Pancreas (tissue), 10 donors: ENCODE results near the gene MBOAT2. TPM values are rescaled to one million over a fixed set of nuclear protein-coding genes. Genes with fewer than 3 reads are reported as not detected.

Experiments used
- ATAC-seq, 4 donors: fragments of 200-7000 bp; cut with Tn5 transposase; one replicate each; pipeline versions ENCODE4 v1.8.0 to v1.9.1; 2020; ENCODE audit warnings: mild to moderate bottlenecking in 4 of 4, moderate library complexity in 4 of 4
- DNase-seq, 6 donors: peaks; one replicate each; pipeline ENCODE4 v3.0.0-alpha.2; 2020
- FAIRE-seq: peaks from 2 replicates; lab custom pipeline; 2012; peaks lifted over from hg19 to GRCh38; lab: Jason Lieb, UNC
- H3K27ac ChIP-seq, 4 donors: fragments of 200-600 bp; sonication (generic); 1 replicate in 3 of 4; 2 replicates in 1 of 4; pipeline versions ENCODE4 v1.5.0 to v1.8.0; 2020
- H3K27me3 ChIP-seq, 4 donors: fragments of 200-600 bp; one replicate each; pipeline ENCODE4 v1.8.0; 2021
- H3K36me3 ChIP-seq, 3 donors: fragments of 200-600 bp; sonication (generic) in 1 of 3; one replicate each; pipeline versions ENCODE4 v1.5.0 to v1.8.0; 2020 to 2021
- H3K4me1 ChIP-seq, 3 donors: fragments of 200-600 bp; one replicate each; pipeline ENCODE4 v1.8.0; 2021
- H3K4me3 ChIP-seq, 4 donors: fragments of 200-600 bp; sonication (generic) in 2 of 4; one replicate each; pipeline versions ENCODE4 v1.5.0 to v1.8.0; 2020 to 2021
- H3K9me3 ChIP-seq, 4 donors: fragments of 200-600 bp; one replicate each; pipeline ENCODE4 v1.8.0; 2021
- WGBS, 2 donors: extraction: QIAGEN DNeasy Blood & Tissue Kit; methylation state at CpG; one replicate each; pipeline ENCODE4 v1.1.7; 2013; 5-methylcytosine and 5-hydroxymethylcytosine counted together
- intact Hi-C, 3 donors: fragments of 100-400 bp; cut with DNase I; formaldehyde crosslinking; loops; one replicate each; pipeline versions ENCODE4 v1.11.1 to v1.14.2; 2022
- polyA plus RNA-seq, 2 donors: library from polyadenylated mRNA; stranded (reverse); fragments of 200-250 nt; gene quantifications; one replicate each; pipeline ENCODE4 v1.2.3, GENCODE V29; 2013
- total RNA-seq, 6 donors: library from RNA; stranded (reverse); fragmentation: NEBNext Ultra II Directional in 4 of 6; extraction: Animal tissue kit (Norgen Biotek cat#: 25700) in 4 of 6; gene quantifications; one replicate each; pipeline versions ENCODE4 v1.2.1 to v1.2.4, GENCODE V29; 2021 to 2023
- TF ChIP-seq, protein P1 (sequence below), 4 donors: fragments of 200-600 bp; sonication (generic) in 3 of 4; IDR thresholded peaks; one replicate each; pipeline versions ENCODE4 v1.5.0 to v1.8.0; 2021; ENCODE audit warnings: antibody characterized with exemption in 4 of 4
- donor health status: healthy with polysubstance abuse.
- donor health status: DM: no; HTN: no; CAD: no; lungs with moderate emphysema.
- donor health status: DM: no; HTN: no; CAD: no.
- donor health status: control.
- donor health status: control.
- donor health status: Bipolar disorder and iron deficiency.
- donor health status: DM: yes; HTN: yes; CAD: no.
- donor health status: DM: no; HTN: no; CAD: no.
- donor health status: DM: no; HTN: no; CAD: no.
- donor health status: DM: yes; HTN: yes; CAD: no.

The MBOAT2 gene
- total and polyA plus RNA-seq, 8 donors, result 1.2 to 5.7 (median 2.5) TPM

DNA sequence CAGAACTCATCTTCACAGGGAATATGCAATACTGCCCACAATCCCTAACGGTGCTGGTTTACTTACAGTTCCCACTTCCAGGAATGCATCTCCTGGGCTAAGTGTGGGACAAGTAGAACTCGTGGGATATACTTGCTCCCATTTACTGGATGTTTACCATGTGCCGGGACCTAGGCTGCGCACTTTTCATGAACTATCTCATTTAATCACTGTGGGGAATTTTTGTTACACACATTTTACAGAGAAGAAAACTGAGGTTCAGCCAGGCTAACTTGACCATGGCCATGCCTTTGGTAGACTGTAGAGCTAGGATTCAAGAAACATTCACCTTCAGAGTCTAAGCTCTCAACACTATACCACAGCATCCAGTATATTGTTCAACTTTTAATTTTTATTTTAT lies 24.4 kb upstream of the MBOAT2 start:
- no peak for ATAC-seq
- WGBS, 2 donors, result 84 to 88% methylated on average over 4 of the region's 4 CpGs
- intact Hi-C loops, result no loop called here
- Histone ChIP-seq H3K27me3 (no peaks in the 10 kb centered on the region), H3K4me1 (no peaks in the 10 kb centered on the region), H3K9me3 (no peaks in the 10 kb centered on the region), H3K27ac (no peak overlapping the region), H3K4me3 (no peak overlapping the region), H3K36me3 (no peaks in the 10 kb centered on the region)
- no peak for FAIRE-seq
- TF ChIP-seq, protein P1, sequence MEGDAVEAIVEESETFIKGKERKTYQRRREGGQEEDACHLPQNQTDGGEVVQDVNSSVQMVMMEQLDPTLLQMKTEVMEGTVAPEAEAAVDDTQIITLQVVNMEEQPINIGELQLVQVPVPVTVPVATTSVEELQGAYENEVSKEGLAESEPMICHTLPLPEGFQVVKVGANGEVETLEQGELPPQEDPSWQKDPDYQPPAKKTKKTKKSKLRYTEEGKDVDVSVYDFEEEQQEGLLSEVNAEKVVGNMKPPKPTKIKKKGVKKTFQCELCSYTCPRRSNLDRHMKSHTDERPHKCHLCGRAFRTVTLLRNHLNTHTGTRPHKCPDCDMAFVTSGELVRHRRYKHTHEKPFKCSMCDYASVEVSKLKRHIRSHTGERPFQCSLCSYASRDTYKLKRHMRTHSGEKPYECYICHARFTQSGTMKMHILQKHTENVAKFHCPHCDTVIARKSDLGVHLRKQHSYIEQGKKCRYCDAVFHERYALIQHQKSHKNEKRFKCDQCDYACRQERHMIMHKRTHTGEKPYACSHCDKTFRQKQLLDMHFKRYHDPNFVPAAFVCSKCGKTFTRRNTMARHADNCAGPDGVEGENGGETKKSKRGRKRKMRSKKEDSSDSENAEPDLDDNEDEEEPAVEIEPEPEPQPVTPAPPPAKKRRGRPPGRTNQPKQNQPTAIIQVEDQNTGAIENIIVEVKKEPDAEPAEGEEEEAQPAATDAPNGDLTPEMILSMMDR (IDR thresholded peaks at IDR 0.05), result no peak
- no peak for DNase-seq

GRCh38 chr2:9025746-9026145 lies 22.3 kb upstream of the MBOAT2 start:
- no peaks in the 10 kb centered on the region for H3K27me3 ChIP-seq
- ATAC-seq (no peak), FAIRE-seq (no peak), DNase-seq (no peak)
- H3K27ac ChIP-seq, result no peak overlapping the region
- TF ChIP-seq, protein P1 (IDR thresholded peaks at IDR 0.05), result no peak
- intact Hi-C loops, result no loop called here
- no peak overlapping the region for H3K4me3 ChIP-seq
- no peaks in the 10 kb centered on the region for H3K9me3 ChIP-seq
- WGBS, 2 donors, result 43 to 51% methylated on average over 4 of the region's 4 CpGs
- H3K4me1 ChIP-seq, result no peaks in the 10 kb centered on the region
- no peaks in the 10 kb centered on the region for H3K36me3 ChIP-seq

DNA sequence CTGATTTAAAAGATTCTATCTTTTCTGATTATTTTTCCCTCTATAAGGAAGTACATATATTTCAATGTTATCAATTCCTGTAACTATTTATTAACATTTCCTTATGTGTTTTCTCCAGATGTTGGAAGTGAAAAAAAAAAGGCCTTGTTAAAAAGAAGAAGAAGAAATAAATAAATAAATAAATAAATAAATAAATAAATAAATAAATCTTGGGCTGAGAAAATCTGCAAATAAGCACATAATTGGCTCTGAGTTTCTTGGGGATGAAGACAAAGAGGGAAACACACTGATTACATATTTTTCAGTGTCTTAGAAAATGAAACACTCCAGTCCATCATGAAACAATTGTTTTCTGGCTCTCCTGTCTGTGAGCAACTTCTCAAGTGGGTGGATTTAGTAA lies 21.1 kb upstream of the MBOAT2 start:
- FAIRE-seq, result no peak
- no peak overlapping the region for H3K4me3 ChIP-seq
- H3K4me1 ChIP-seq, result no peaks in the 10 kb centered on the region
- intact Hi-C loops, result no loop called here
- DNase-seq, result no peak
- ATAC-seq, result no peak
- no peak overlapping the region for H3K27ac ChIP-seq
- TF ChIP-seq, protein P1 (IDR thresholded peaks at IDR 0.05), result no peak
- no peaks in the 10 kb centered on the region for H3K36me3 ChIP-seq
- H3K27me3 ChIP-seq, result no peaks in the 10 kb centered on the region
- H3K9me3 ChIP-seq, result no peaks in the 10 kb centered on the region

DNA sequence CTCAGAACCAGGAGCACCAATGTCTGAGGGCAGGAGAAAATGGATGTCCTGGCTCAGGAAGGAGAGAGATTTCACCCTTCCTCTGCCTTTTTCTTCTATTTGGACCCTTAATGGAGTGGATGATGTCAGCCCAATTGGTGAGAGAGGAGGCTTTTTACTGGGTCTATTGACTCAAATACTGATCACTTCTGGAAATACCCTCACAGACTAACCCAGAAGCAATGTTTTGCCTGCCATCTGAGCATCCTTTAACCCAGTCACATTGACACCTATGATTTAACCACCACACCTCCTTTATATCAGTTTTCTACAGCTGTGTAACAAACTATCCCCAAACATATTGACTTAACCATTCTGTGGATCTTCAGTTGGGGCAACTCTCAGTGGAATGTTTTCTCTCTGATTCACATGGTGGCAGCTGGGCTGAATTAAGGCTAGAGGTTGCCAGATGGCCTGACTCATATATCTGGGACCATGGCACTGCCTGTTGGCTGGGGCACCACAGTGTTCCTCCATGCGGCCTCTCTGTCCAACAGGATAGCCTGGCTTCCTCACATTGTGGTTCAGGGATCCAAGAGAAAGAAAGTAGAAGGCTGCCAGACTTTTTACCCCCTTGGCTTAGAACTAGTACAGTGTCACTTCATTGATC lies 18.2 kb upstream of the MBOAT2 start:
- no peak overlapping the region for H3K27ac ChIP-seq
- ATAC-seq, result no peak
- no peaks in the 10 kb centered on the region for H3K36me3 ChIP-seq
- TF ChIP-seq, protein P1 (IDR thresholded peaks at IDR 0.05), result no peak
- no peaks in the 10 kb centered on the region for H3K27me3 ChIP-seq
- DNase-seq, result no peak
- no peak overlapping the region for H3K4me3 ChIP-seq
- no peaks in the 10 kb centered on the region for H3K4me1 ChIP-seq
- no peaks in the 10 kb centered on the region for H3K9me3 ChIP-seq
- intact Hi-C loops, result no loop called here
- 86 to 100% methylated on average over 1 of the region's 1 CpG for WGBS, 2 donors
- FAIRE-seq, result no peak

DNA sequence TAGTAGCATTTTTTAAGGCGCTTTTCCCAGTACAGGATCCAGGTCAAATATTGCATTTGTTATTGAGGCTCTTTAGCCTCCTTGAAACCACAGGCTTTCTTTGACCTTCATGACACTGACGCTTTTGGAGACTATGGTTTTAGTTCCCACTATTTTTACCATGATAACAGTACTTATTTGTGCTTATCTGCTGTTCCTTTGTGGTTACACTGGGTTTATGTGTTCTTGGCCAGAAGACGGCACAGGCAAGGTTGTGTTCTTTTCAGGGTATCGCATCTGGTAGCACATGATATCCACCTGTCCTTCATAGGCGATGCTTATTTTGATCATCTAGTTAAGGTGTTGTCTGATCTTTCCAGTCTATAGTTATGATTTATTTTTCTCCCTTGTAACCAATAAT lies 16.8 kb upstream of the MBOAT2 start:
- FAIRE-seq (no peak), DNase-seq (no peak), ATAC-seq (no peak)
- H3K9me3 ChIP-seq, result no peaks in the 10 kb centered on the region
- H3K27me3 ChIP-seq, result no peaks in the 10 kb centered on the region
- H3K27ac ChIP-seq, result no peak overlapping the region
- H3K4me3 ChIP-seq, result no peak overlapping the region
- no peaks in the 10 kb centered on the region for H3K36me3 ChIP-seq
- H3K4me1 ChIP-seq, result no peaks in the 10 kb centered on the region
- WGBS, 2 donors, result 79 to 90% methylated on average over 5 of the region's 5 CpGs
- TF ChIP-seq, protein P1 (IDR thresholded peaks at IDR 0.05), result no peak
- intact Hi-C loops, result no loop called here
